Measurements from ENCODE around the gene SPR.

SPR gene

GRCh38 chr2:72915320-72915906 is 28.2 kb downstream of the SPR start:
- H3K36me3 ChIP-seq (ENCODE audit: low read depth) = no peaks in the 10 kb centered on the region
- peaks cover 97% of the 10 kb centered on the region for H3K27me3 ChIP-seq (ENCODE audit: insufficient read depth, poor library complexity, severe bottlenecking)
- no peaks in the 10 kb centered on the region for H3K9me3 ChIP-seq (ENCODE audit: severe bottlenecking)
- DNase-seq (ENCODE audit: low spot score) = no peak
- no peak overlapping the region for H3K27ac ChIP-seq (ENCODE audit: poor library complexity, severe bottlenecking)
- H3K4me1 ChIP-seq (ENCODE audit: insufficient read depth, poor library complexity, severe bottlenecking) = no peaks in the 10 kb centered on the region
- no peak overlapping the region for H3K4me3 ChIP-seq (ENCODE audit: severe bottlenecking)
- no peak for TF ChIP-seq CTCF (IDR thresholded peaks at IDR 0.05; ENCODE audit: poor library complexity, severe bottlenecking)
- ATAC-seq (ENCODE audit: low read depth) = no peak

- TF ChIP-seq CTCF (IDR thresholded peaks at IDR 0.05; ENCODE audit: poor library complexity, severe bottlenecking) = no peak
- ATAC-seq (ENCODE audit: low read depth) (peak; percentile 55), DNase-seq (ENCODE audit: low spot score) (no peak)
- H3K27me3 ChIP-seq (ENCODE audit: insufficient read depth, poor library complexity, severe bottlenecking) = peaks cover 97% of the 10 kb centered on the region
- no peak overlapping the region for H3K27ac ChIP-seq (ENCODE audit: poor library complexity, severe bottlenecking)
- H3K9me3 ChIP-seq (ENCODE audit: severe bottlenecking) = no peaks in the 10 kb centered on the region
- H3K4me1 ChIP-seq (ENCODE audit: insufficient read depth, poor library complexity, severe bottlenecking) = no peaks in the 10 kb centered on the region
- H3K36me3 ChIP-seq (ENCODE audit: low read depth) = no peaks in the 10 kb centered on the region
- H3K4me3 ChIP-seq (ENCODE audit: severe bottlenecking) = peak overlapping the region; percentile 5
Observed at GRCh38 chr2:72915907-72916742, 28.9 kb downstream of the SPR start.

- ATAC-seq (ENCODE audit: low read depth) = no peak
- peaks cover 98% of the 10 kb centered on the region for H3K27me3 ChIP-seq (ENCODE audit: insufficient read depth, poor library complexity, severe bottlenecking)
Observed at GRCh38 chr2:72916743-72917137, 29.5 kb downstream of the SPR start.

GRCh38 chr2:72917138-72917876 is 30.1 kb downstream of the SPR start, which contains the start of gene EMX1:
Gene EMX1, plus strand, starts transcription at chr2:72917519. Its CDS starts 334 bp downstream, at chr2:72917853.
- Histone ChIP-seq H3K4me3 (ENCODE audit: severe bottlenecking) (peak within 1 kb of the TSS; percentile 7), H3K36me3 (ENCODE audit: low read depth) (no peaks in the 10 kb centered on the region), H3K4me1 (ENCODE audit: insufficient read depth, poor library complexity, severe bottlenecking) (no peaks in the 10 kb centered on the region), H3K27me3 (ENCODE audit: insufficient read depth, poor library complexity, severe bottlenecking) (peaks cover 98% of the 10 kb centered on the region), H3K27ac (ENCODE audit: poor library complexity, severe bottlenecking) (no peak within 1 kb of the TSS), H3K9me3 (ENCODE audit: severe bottlenecking) (no peaks in the 10 kb centered on the region)
- no peak for TF ChIP-seq CTCF (IDR thresholded peaks at IDR 0.05; ENCODE audit: poor library complexity, severe bottlenecking)
- DNase-seq (ENCODE audit: low spot score) (peak; percentile 66), ATAC-seq (ENCODE audit: low read depth) (peak; percentile 62)

More at GRCh38 chr2:72916743-72917137, 29.5 kb downstream of the SPR start:
- no peak for TF ChIP-seq CTCF (IDR thresholded peaks at IDR 0.05; ENCODE audit: poor library complexity, severe bottlenecking)
- Histone ChIP-seq H3K4me3 (ENCODE audit: severe bottlenecking) (peak overlapping the region; percentile 7), H3K4me1 (ENCODE audit: insufficient read depth, poor library complexity, severe bottlenecking) (no peaks in the 10 kb centered on the region), H3K36me3 (ENCODE audit: low read depth) (no peaks in the 10 kb centered on the region), H3K27ac (ENCODE audit: poor library complexity, severe bottlenecking) (no peak overlapping the region), H3K9me3 (ENCODE audit: severe bottlenecking) (no peaks in the 10 kb centered on the region)
- DNase-seq (ENCODE audit: low spot score) = peak; percentile 62
